KMS-11 (cell line): ENCODE results near the gene FAM174C.
A peak's percentile ranks its signal among the peaks of the same experiment; 100 is the strongest.

Source experiments
- H2AFZ ChIP-seq: fragments of 200-600 bp; sonication (generic); 2 replicates; pipeline ENCODE4 v1.6.1; 2016; ENCODE audit warnings: antibody characterized with exemption, mixed run types, low read depth
- H3K27ac ChIP-seq: fragments of 200-600 bp; sonication (generic); 2 replicates; pipeline ENCODE4 v1.6.1; 2016; ENCODE audit warnings: mild to moderate bottlenecking, mixed run types
- H3K27me3 ChIP-seq: fragments of 200-600 bp; sonication (generic); 2 replicates; pipeline ENCODE4 v1.6.1; 2017; ENCODE audit warnings: mild to moderate bottlenecking, low read depth, mixed run types, moderate library complexity; ENCODE audit not compliant: insufficient read depth
- H3K36me3 ChIP-seq: fragments of 200-600 bp; sonication (generic); 2 replicates; pipeline ENCODE4 v1.6.1; 2017; ENCODE audit warnings: mild to moderate bottlenecking, mixed run types; ENCODE audit not compliant: insufficient read depth
- H3K4me1 ChIP-seq: fragments of 200-600 bp; sonication (generic); 2 replicates; pipeline ENCODE4 v1.6.1; 2016; ENCODE audit warnings: mild to moderate bottlenecking, low read depth, mixed run types; ENCODE audit not compliant: poor library complexity, severe bottlenecking
- H3K4me2 ChIP-seq: fragments of 200-600 bp; sonication (generic); 2 replicates; pipeline ENCODE4 v1.7.0; 2016; ENCODE audit warnings: mild to moderate bottlenecking, mixed run types
- H3K4me3 ChIP-seq: fragments of 200-600 bp; sonication (generic); IDR thresholded peaks from 2 replicates; pipeline ENCODE4 v1.6.1; 2017; ENCODE audit warnings: low read depth, low read length, mixed read lengths; ENCODE audit not compliant: insufficient read depth
- H3K79me2 ChIP-seq: fragments of 200-600 bp; sonication (generic); 2 replicates; pipeline ENCODE4 v1.6.1; 2016; ENCODE audit warnings: low read depth, mixed run types; ENCODE audit not compliant: insufficient read depth
- H3K9ac ChIP-seq: fragments of 200-600 bp; sonication (generic); 2 replicates; pipeline ENCODE4 v1.6.1; 2016; ENCODE audit warnings: mild to moderate bottlenecking, mixed run types
- H4K20me1 ChIP-seq: fragments of 200-600 bp; sonication (generic); 2 replicates; pipeline ENCODE4 v1.6.1; 2016; ENCODE audit warnings: mild to moderate bottlenecking, mixed run types; ENCODE audit not compliant: insufficient read depth
- TF ChIP-seq, protein P1 (sequence below): fragments of 200-600 bp; sonication (generic); conservative IDR thresholded peaks from 2 replicates; pipeline ENCODE4 v1.6.1; 2017; ENCODE audit warnings: low read depth, mild to moderate bottlenecking, antibody characterized with exemption, low read length, moderate library complexity, mixed read lengths

The FAM174C gene

DNA sequence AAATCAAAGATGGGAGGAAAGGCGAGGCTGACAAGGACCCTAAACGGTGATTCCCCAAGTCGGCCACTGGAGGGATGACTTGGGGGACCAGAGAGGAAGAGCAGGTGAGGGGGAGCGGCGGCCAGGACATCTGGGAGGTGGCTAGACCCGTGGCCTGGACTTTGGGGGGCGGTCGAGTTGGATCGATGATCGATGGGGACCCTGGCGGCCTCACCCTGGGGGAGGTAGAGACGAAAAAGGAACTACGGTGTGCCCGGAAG lies 13.9 kb upstream of the FAM174C start:
- Histone ChIP-seq H3K4me3 (no peak overlapping the region), H3K4me1 (peaks cover 35% of the 10 kb centered on the region), H2AFZ (peak overlapping the region; percentile 34; the same call in 1 of the 2 replicates), H3K36me3 (no peaks in the 10 kb centered on the region), H3K79me2 (no peaks in the 10 kb centered on the region), H3K27me3 (no peaks in the 10 kb centered on the region), H3K4me2 (peak overlapping the region; percentile 99), H3K27ac (peak overlapping the region; percentile 78), H4K20me1 (no peaks in the 10 kb centered on the region), H3K9ac (peak overlapping the region; percentile 89)
- TF ChIP-seq, protein P1, sequence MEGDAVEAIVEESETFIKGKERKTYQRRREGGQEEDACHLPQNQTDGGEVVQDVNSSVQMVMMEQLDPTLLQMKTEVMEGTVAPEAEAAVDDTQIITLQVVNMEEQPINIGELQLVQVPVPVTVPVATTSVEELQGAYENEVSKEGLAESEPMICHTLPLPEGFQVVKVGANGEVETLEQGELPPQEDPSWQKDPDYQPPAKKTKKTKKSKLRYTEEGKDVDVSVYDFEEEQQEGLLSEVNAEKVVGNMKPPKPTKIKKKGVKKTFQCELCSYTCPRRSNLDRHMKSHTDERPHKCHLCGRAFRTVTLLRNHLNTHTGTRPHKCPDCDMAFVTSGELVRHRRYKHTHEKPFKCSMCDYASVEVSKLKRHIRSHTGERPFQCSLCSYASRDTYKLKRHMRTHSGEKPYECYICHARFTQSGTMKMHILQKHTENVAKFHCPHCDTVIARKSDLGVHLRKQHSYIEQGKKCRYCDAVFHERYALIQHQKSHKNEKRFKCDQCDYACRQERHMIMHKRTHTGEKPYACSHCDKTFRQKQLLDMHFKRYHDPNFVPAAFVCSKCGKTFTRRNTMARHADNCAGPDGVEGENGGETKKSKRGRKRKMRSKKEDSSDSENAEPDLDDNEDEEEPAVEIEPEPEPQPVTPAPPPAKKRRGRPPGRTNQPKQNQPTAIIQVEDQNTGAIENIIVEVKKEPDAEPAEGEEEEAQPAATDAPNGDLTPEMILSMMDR, result no peak

DNA sequence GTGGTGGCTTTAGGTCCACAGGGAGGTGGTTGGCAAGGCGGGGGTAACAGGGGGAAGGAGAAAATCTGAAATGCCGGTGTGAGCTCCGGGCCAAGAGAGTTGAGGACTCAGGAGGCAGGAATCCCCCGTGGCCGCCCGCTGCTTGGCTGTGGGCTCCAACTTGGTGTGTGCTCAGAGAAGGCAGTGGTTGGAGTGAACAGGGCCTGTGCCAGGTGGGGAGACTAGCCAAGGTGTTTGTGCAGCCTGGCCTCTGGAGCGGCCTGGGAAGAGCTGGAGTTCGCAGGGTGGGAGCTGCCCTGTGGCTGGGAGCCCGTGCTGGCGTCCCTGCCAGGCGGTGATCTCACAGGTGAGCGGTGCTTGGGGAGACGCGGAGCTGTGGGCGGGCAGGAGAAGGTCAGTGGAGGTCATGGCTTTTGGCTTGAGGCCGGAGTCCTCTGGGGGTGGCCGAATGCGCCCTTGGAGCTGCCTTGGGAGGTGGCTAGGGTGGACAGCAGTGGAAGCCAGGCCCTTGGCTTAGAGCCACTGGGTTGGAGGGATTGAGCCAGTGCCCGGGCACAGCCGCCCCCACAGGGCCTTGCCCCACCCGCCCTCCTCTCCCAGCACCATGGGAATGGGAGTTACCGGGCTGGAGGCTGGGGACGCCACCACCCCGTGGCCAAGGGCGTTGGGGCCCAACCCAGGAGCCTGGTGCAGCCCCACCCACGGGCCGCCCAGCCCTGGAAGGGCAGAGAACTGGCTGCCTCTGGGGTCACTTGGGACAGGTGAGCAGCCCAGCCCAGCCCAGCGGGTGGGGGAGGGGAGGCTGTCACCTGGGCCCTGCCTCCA lies 13.3 kb upstream of the FAM174C start:
- no peaks in the 10 kb centered on the region for H3K79me2 ChIP-seq
- H3K4me1 ChIP-seq, result peaks cover 36% of the 10 kb centered on the region
- no peaks in the 10 kb centered on the region for H3K27me3 ChIP-seq
- H3K27ac ChIP-seq, result peak overlapping the region; percentile 78
- H3K4me3 ChIP-seq, result no peak overlapping the region
- no peaks in the 10 kb centered on the region for H3K36me3 ChIP-seq
- H3K4me2 ChIP-seq, result peak overlapping the region; percentile 99
- peak overlapping the region; percentile 34; the same call in 1 of the 2 replicates for H2AFZ ChIP-seq
- TF ChIP-seq, protein P1, result no peak
- no peaks in the 10 kb centered on the region for H4K20me1 ChIP-seq
- H3K9ac ChIP-seq, result peak overlapping the region; percentile 89

DNA sequence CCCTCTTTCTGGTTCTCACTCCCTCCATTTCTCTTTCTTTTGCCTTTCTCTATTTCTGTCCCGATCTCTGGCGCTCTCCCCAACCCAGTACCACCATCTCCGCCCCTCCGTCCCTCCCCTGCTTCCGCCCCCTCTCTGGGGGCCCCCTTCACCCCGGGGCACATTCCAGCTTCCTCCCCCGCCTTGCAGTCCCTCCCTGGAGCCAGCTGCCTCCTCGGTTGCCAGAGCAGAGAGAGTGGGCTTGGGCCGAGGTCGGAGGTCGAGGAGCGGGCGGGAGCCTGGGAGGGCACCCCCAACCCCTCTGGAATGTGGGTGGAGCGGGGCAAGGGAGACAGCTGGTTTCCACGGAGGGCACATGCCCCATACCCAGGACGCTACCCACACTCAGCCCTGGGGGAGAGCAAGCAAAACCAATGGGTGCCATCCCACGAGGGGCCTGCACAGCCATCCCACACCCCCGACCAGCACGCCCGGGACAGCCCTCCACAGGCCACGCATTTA lies 12.7 kb upstream of the FAM174C start:
- H3K9ac ChIP-seq, result no peak overlapping the region
- H3K27me3 ChIP-seq, result no peaks in the 10 kb centered on the region
- H3K79me2 ChIP-seq, result no peaks in the 10 kb centered on the region
- peaks cover 42% of the 10 kb centered on the region for H3K4me1 ChIP-seq
- no peak overlapping the region for H3K27ac ChIP-seq
- H4K20me1 ChIP-seq, result no peaks in the 10 kb centered on the region
- TF ChIP-seq, protein P1, result no peak
- no peak overlapping the region for H2AFZ ChIP-seq
- H3K4me2 ChIP-seq, result no peak overlapping the region
- no peaks in the 10 kb centered on the region for H3K36me3 ChIP-seq
- no peak overlapping the region for H3K4me3 ChIP-seq

DNA sequence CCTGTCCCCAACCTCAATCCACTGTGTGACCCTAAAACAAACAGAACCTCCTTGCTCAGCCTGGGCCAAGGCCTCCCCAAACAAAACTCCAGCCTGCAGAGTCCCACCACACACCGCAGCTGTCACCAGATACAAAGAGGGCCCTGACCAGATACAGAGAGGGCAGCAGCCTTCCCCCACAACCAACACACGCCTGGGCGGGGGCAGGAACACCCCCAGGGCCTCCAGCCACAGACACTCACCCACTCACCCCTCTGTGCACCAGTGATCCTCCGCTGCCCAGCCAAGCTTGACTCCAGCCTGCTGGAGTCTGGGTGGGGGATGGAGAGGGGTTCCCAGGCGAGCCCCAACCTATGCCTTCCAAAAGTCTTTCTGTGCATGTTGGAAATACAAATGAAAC lies 12.1 kb upstream of the FAM174C start:
- no peaks in the 10 kb centered on the region for H3K27me3 ChIP-seq
- no peak overlapping the region for H3K4me3 ChIP-seq
- TF ChIP-seq, protein P1, result no peak
- no peak overlapping the region for H2AFZ ChIP-seq
- no peaks in the 10 kb centered on the region for H3K36me3 ChIP-seq
- H3K4me1 ChIP-seq, result peaks cover 44% of the 10 kb centered on the region
- no peak overlapping the region for H3K27ac ChIP-seq
- no peak overlapping the region for H3K9ac ChIP-seq
- H3K4me2 ChIP-seq, result no peak overlapping the region
- no peaks in the 10 kb centered on the region for H4K20me1 ChIP-seq
- H3K79me2 ChIP-seq, result no peaks in the 10 kb centered on the region
